Body of pancreas (tissue), 4 donors: ENCODE data around the gene PDE3A.

Experiments used
- CTCF ChIP-seq, 7 experiments: fragments of 450-650 bp in 4 of 7; fragments of 200-600 bp in 3 of 7; sonication (generic) in 3 of 7; IDR thresholded peaks; one replicate each; pipeline ENCODE4 v1.5.1; 2016 to 2019; ENCODE audit warnings: antibody characterized with exemption in 7 of 7
- POLR2A ChIP-seq, 3 donors: fragments of 450-650 bp; IDR thresholded peaks; one replicate each; pipeline ENCODE4 v1.6.1; 2016; ENCODE audit warnings: antibody characterized with exemption in 3 of 3, mild to moderate bottlenecking in 2 of 3

GRCh38 chr12:20460956-20461355, 92.6 kb downstream of the PDE3A start:
- TF ChIP-seq POLR2A (IDR thresholded peaks at IDR 0.05) (no peak), CTCF (IDR thresholded peaks at IDR 0.05) (no peak)
